ENCODE measurements around the gene NRIP2. TPM values are rescaled to one million over a fixed set of nuclear protein-coding genes. Genes with fewer than 3 reads are reported as not detected.

NRIP2 gene
- total RNA-seq, 1 experiment from 2014 or later = 0.15 TPM

GRCh38 chr12:2785017-2785416 lies 49.8 kb downstream of the NRIP2 start:
- no peak overlapping the region for H3K18ac ChIP-seq (ENCODE audit: insufficient read length, low read depth, low read length)
- H3K56ac ChIP-seq (ENCODE audit: insufficient read length, low read depth, low read length) = no peak overlapping the region
- no peaks in the 10 kb centered on the region for H3K4me1 ChIP-seq (ENCODE audit: insufficient read depth, low read length)
- H4K91ac ChIP-seq (ENCODE audit: insufficient read length, low read depth, low read length) = no peak overlapping the region
- no peaks in the 10 kb centered on the region for H3K79me1 ChIP-seq (ENCODE audit: insufficient read depth, low read depth, low read length, poor library complexity, severe bottlenecking)
- Mint-ChIP-seq H3K27me3 (ENCODE audit: low read depth) (peaks cover 34% of the 10 kb centered on the region), H3K36me3 (ENCODE audit: insufficient read depth in 1 of 3, low read depth in 3 of 3) (no peaks in the 10 kb centered on the region), H3K9me3 (no peaks in the 10 kb centered on the region), H3K27ac (no peak overlapping the region), H3K4me1 (peaks cover 5 to 8% of the 10 kb centered on the region in 2 experiments; a peak in 3 of 4 replicates), H3K4me3 (no peak overlapping the region)
- H3K4ac ChIP-seq (ENCODE audit: low read depth, low read length) = no peak overlapping the region
- H2BK12ac ChIP-seq (ENCODE audit: insufficient read length, low read depth, low read length) = no peak overlapping the region
- TF ChIP-seq, protein P1, sequence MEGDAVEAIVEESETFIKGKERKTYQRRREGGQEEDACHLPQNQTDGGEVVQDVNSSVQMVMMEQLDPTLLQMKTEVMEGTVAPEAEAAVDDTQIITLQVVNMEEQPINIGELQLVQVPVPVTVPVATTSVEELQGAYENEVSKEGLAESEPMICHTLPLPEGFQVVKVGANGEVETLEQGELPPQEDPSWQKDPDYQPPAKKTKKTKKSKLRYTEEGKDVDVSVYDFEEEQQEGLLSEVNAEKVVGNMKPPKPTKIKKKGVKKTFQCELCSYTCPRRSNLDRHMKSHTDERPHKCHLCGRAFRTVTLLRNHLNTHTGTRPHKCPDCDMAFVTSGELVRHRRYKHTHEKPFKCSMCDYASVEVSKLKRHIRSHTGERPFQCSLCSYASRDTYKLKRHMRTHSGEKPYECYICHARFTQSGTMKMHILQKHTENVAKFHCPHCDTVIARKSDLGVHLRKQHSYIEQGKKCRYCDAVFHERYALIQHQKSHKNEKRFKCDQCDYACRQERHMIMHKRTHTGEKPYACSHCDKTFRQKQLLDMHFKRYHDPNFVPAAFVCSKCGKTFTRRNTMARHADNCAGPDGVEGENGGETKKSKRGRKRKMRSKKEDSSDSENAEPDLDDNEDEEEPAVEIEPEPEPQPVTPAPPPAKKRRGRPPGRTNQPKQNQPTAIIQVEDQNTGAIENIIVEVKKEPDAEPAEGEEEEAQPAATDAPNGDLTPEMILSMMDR (conservative IDR thresholded peaks at IDR 0.05) = no peak
- no peak overlapping the region for H2BK20ac ChIP-seq (ENCODE audit: low read depth, low read length, poor library complexity, severe bottlenecking)
- H3K23me2 ChIP-seq (ENCODE audit: insufficient read length, low read depth, low read length, poor library complexity, severe bottlenecking) = no peaks in the 10 kb centered on the region
- WGBS (ENCODE audit: extremely low coverage, insufficient read length, low lambda C conversion rate) = no CpG with 5 or more reads among the region's 5 CpGs
- no peak overlapping the region for H3K14ac ChIP-seq (ENCODE audit: insufficient read depth, low read length)
- H4K5ac ChIP-seq (ENCODE audit: insufficient read length, low read depth, low read length) = no peak overlapping the region
- no peak overlapping the region for H2BK5ac ChIP-seq (ENCODE audit: insufficient read length, low read length)
- H3T11ph ChIP-seq (ENCODE audit: low read length) = no peak overlapping the region
- H2AFZ ChIP-seq (ENCODE audit: low read length) = no peak overlapping the region
- H3K23ac ChIP-seq (ENCODE audit: insufficient read length, low read depth, low read length) = no peak overlapping the region
- H3K9ac ChIP-seq (ENCODE audit: extremely low read depth, insufficient read length, low read length) = no peak overlapping the region
- no peaks in the 10 kb centered on the region for H4K20me1 ChIP-seq (ENCODE audit: control insufficient read depth, insufficient read depth, insufficient read length)
- no peak for DNase-seq
- H3K79me2 ChIP-seq (ENCODE audit: insufficient read depth, low read length) = no peaks in the 10 kb centered on the region
- H2BK120ac ChIP-seq (ENCODE audit: low read depth, low read length, poor library complexity, severe bottlenecking) = no peak overlapping the region
- H3K27ac ChIP-seq (ENCODE audit: insufficient read length, low read depth, low read length) = no peak overlapping the region
- H3K9me3 ChIP-seq (ENCODE audit: control insufficient read depth, low read depth, low read length) = no peaks in the 10 kb centered on the region
- no peak overlapping the region for H3K4me2 ChIP-seq (ENCODE audit: insufficient read depth, insufficient read length, low read length)
- no peak overlapping the region for H4K8ac ChIP-seq (replicated peaks; ENCODE audit: insufficient read length, low read depth, low read length)
- H3K27me3 ChIP-seq (ENCODE audit: insufficient read depth, low read length) = no peaks in the 10 kb centered on the region
- H2BK15ac ChIP-seq (ENCODE audit: low read depth, low read length) = no peak overlapping the region
- H2AK5ac ChIP-seq (ENCODE audit: insufficient read length, low read length) = no peak overlapping the region

Measured in H9 (cell line).